ENCODE results near the gene ANO5. TPM values are rescaled to one million over a fixed set of nuclear protein-coding genes. Genes with fewer than 3 reads are reported as not detected.

Gene ANO5
- total RNA-seq, 2 donors from 2014 or later, result 3.3 to 4.9 TPM

- Histone ChIP-seq H3K27me3 (no peaks in the 10 kb centered on the region), H3K4me1 (no peaks in the 10 kb centered on the region), H3K27ac (no peak overlapping the region), H3K36me3 (replicated peaks in 1 of 2; ENCODE audit: insufficient read depth in 1 of 2, low read depth in 2 of 2) (no peaks in the 10 kb centered on the region), H3K4me3 (no peak overlapping the region), H3K9me3 (no peaks in the 10 kb centered on the region)
- intact Hi-C loops (cut with DNase I), result loop anchor here (10.0 kb wide), 2 partner anchors 138 to 1658 kb away; no protein-coding TSS in a partner anchor
- ATAC-seq (no peak), DNase-seq (no peak)
- TF ChIP-seq CTCF (IDR thresholded peaks at IDR 0.05) (no peak), POLR2A (IDR thresholded peaks at IDR 0.05) (no peak)
These were observed 109.5 kb downstream of the ANO5 start for GRCh38 chr11:22302368-22302767.

GRCh38 chr11:22304337-22304961 lies 111.6 kb downstream of the ANO5 start:
- ATAC-seq, result no peak
- Histone ChIP-seq H3K27ac (no peak overlapping the region), H3K9me3 (no peaks in the 10 kb centered on the region), H3K4me1 (no peaks in the 10 kb centered on the region), H3K27me3 (no peaks in the 10 kb centered on the region), H3K4me3 (no peak overlapping the region), H3K36me3 (replicated peaks in 1 of 2; ENCODE audit: insufficient read depth in 1 of 2, low read depth in 2 of 2) (no peaks in the 10 kb centered on the region)
- DNase-seq, result no peak
- WGBS, 2 donors, result 38 to 40% methylated on average over 5 of the region's 5 CpGs
- intact Hi-C loops (cut with DNase I), result loop anchor here (10.0 kb wide), 2 partner anchors 140 to 1660 kb away; no protein-coding TSS in a partner anchor
- TF ChIP-seq POLR2A (IDR thresholded peaks at IDR 0.05) (no peak), CTCF (IDR thresholded peaks at IDR 0.05) (peak; percentile 28 to 76 (median 69))

GRCh38 chr11:22317656-22318055 lies 124.8 kb downstream of the ANO5 start:
- H3K36me3 ChIP-seq (replicated peaks in 1 of 2; ENCODE audit: insufficient read depth in 1 of 2, low read depth in 2 of 2), result no peaks in the 10 kb centered on the region
- TF ChIP-seq POLR2A (IDR thresholded peaks at IDR 0.05), result no peak
- TF ChIP-seq CTCF (IDR thresholded peaks at IDR 0.05), result no peak
- no peak overlapping the region for H3K27ac ChIP-seq
- WGBS, 2 donors, result 88 to 89% methylated on average over 15 of the region's 15 CpGs
- ATAC-seq (no peak), DNase-seq (no peak)
- no peaks in the 10 kb centered on the region for H3K27me3 ChIP-seq
- H3K9me3 ChIP-seq, result no peaks in the 10 kb centered on the region
- H3K4me1 ChIP-seq, result no peaks in the 10 kb centered on the region
- H3K4me3 ChIP-seq, result no peak overlapping the region
- intact Hi-C loops (cut with DNase I), result no loop called here

GRCh38 chr11:22331771-22332170 lies 138.9 kb downstream of the ANO5 start:
- no peak for DNase-seq
- intact Hi-C loops (cut with DNase I), result loop anchor here (5.0 kb wide), 1 partner anchor 461 kb away; no protein-coding TSS in a partner anchor
- no peaks in the 10 kb centered on the region for H3K4me1 ChIP-seq
- H3K27me3 ChIP-seq, result no peaks in the 10 kb centered on the region
- WGBS, 2 donors, result 38 to 41% methylated on average over 4 of the region's 4 CpGs
- H3K36me3 ChIP-seq (replicated peaks in 1 of 2; ENCODE audit: insufficient read depth in 1 of 2, low read depth in 2 of 2), result no peaks in the 10 kb centered on the region
- no peak overlapping the region for H3K27ac ChIP-seq
- no peaks in the 10 kb centered on the region for H3K9me3 ChIP-seq
- no peak for TF ChIP-seq POLR2A (IDR thresholded peaks at IDR 0.05)
- TF ChIP-seq CTCF (IDR thresholded peaks at IDR 0.05), result peak in 1 of 7 experiments; percentile 8
- ATAC-seq, result no peak
- no peak overlapping the region for H3K4me3 ChIP-seq

Other genes starting within 250 kb of the ANO5 start
- not detected for gene SLC17A6, start 145.3 kb downstream of the ANO5 start, total RNA-seq

Measured in body of pancreas (tissue), 4 donors.